HEK293 (cell line): ENCODE results near the gene GPR146.

Source experiments
- CTCF ChIA-PET: fragments of 350-600 bp; formaldehyde crosslinking; extraction: SDS; loops from one replicate; lab custom pipeline; 2021; ENCODE audit warnings: antibody characterized with exemption; lab: Yijun Ruan, JAX
- POLR2A ChIA-PET: fragments of 300-600 bp; formaldehyde crosslinking; extraction: SDS; loops from one replicate; lab custom pipeline; 2020; ENCODE audit warnings: antibody characterized with exemption, inconsistent platforms; lab: Yijun Ruan, JAX
- H3K27ac ChIP-seq: fragments of 200-500 bp; sonication (Bioruptor generic); 2 replicates; pipeline ENCODE4 v1.5.1; 2014; ENCODE audit warnings: low read depth, low read length, control low read depth, inconsistent platforms; ENCODE audit errors: extremely low read depth
- H3K36me3 ChIP-seq, 2 experiments: fragments of 200-500 bp in 1 of 2; sonication (Bioruptor generic) in 1 of 2; 1 replicate in 1 of 2; 2 replicates in 1 of 2; pipeline ENCODE4 v1.5.1; 2014 to 2017; ENCODE audit warnings: inconsistent platforms in 2 of 2, low read length in 2 of 2; ENCODE audit not compliant: control insufficient read depth in 2 of 2, insufficient read depth in 1 of 2
- H3K4me1 ChIP-seq: fragments of 200-500 bp; sonication (Bioruptor generic); 2 replicates; pipeline ENCODE4 v1.5.1; 2014; ENCODE audit warnings: mild to moderate bottlenecking, low read length, inconsistent platforms; ENCODE audit not compliant: control insufficient read depth, insufficient read depth
- H3K4me3 ChIP-seq: 2 replicates; pipeline ENCODE4 v1.5.1; 2011; ENCODE audit warnings: low read depth, mild to moderate bottlenecking, control low read depth, low read length, moderate library complexity
- H3K9me3 ChIP-seq: fragments of 200-500 bp; sonication (Bioruptor generic); 2 replicates; pipeline ENCODE4 v1.5.1; 2014; ENCODE audit warnings: low read depth, low read length, inconsistent platforms; ENCODE audit not compliant: control insufficient read depth, insufficient read depth
- BCL11B ChIP-seq: fragments of 450-650 bp; formaldehyde crosslinking; IDR thresholded peaks from 2 replicates; pipeline ENCODE4 v1.5.1; 2016; ENCODE audit warnings: low read depth, missing biosample characterization, missing genetic modification characterization
- HOXC10 ChIP-seq: sonication (generic); formaldehyde crosslinking; IDR thresholded peaks from 2 replicates; pipeline ENCODE4 v1.8.1; 2023; ENCODE audit warnings: mild to moderate bottlenecking, missing genetic modification reagents
- OSR2 ChIP-seq: fragments of 450-650 bp; formaldehyde crosslinking; IDR thresholded peaks from 2 replicates; pipeline ENCODE4 v1.5.1; 2016; ENCODE audit warnings: missing biosample characterization, missing genetic modification characterization
- SETDB1 ChIP-seq: IDR thresholded peaks from one replicate; pipeline ENCODE4 v1.6.1; 2017; ENCODE audit warnings: mild to moderate bottlenecking, low read length, moderate library complexity, mixed read lengths; ENCODE audit not compliant: insufficient read length
- SP3 ChIP-seq: fragments of 450-650 bp; formaldehyde crosslinking; IDR thresholded peaks from 2 replicates; pipeline ENCODE4 v1.5.1; 2016; ENCODE audit warnings: missing biosample characterization, missing genetic modification characterization
- ZBTB20 ChIP-seq: fragments of 450-650 bp; formaldehyde crosslinking; IDR thresholded peaks from 2 replicates; pipeline ENCODE4 v1.5.1; 2016; ENCODE audit warnings: missing biosample characterization, missing genetic modification characterization
- ZBTB8A ChIP-seq: fragments of 450-650 bp; formaldehyde crosslinking; IDR thresholded peaks from 2 replicates; pipeline ENCODE4 v1.5.1; 2016; ENCODE audit warnings: missing biosample characterization, missing genetic modification characterization
- ZFP37 ChIP-seq: fragments of 450-650 bp; formaldehyde crosslinking; IDR thresholded peaks from 2 replicates; pipeline ENCODE4 v1.5.1; 2016; ENCODE audit warnings: missing biosample characterization, missing genetic modification characterization
- ZIC2 ChIP-seq: fragments of 450-650 bp; formaldehyde crosslinking; IDR thresholded peaks from 2 replicates; pipeline ENCODE4 v1.5.1; 2016; ENCODE audit warnings: missing biosample characterization, missing genetic modification characterization
- ZNF169 ChIP-seq: fragments of 450-650 bp; formaldehyde crosslinking; IDR thresholded peaks from 2 replicates; pipeline ENCODE4 v1.5.1; 2016; ENCODE audit warnings: missing biosample characterization, missing genetic modification characterization
- ZNF239 ChIP-seq: fragments of 450-650 bp; formaldehyde crosslinking; IDR thresholded peaks from 2 replicates; pipeline ENCODE4 v1.5.1; 2016; ENCODE audit warnings: missing biosample characterization, missing genetic modification characterization
- ZNF521 ChIP-seq: fragments of 450-650 bp; formaldehyde crosslinking; IDR thresholded peaks from 2 replicates; pipeline ENCODE4 v1.5.1; 2017; ENCODE audit warnings: missing biosample characterization, mild to moderate bottlenecking, missing genetic modification characterization
- ZNF660 ChIP-seq: fragments of 450-650 bp; IDR thresholded peaks from 2 replicates; pipeline ENCODE4 v1.5.1; 2018; ENCODE audit warnings: missing biosample characterization, mild to moderate bottlenecking, missing genetic modification characterization
- ZNF768 ChIP-seq: fragments of 450-650 bp; formaldehyde crosslinking; IDR thresholded peaks from 2 replicates; pipeline ENCODE4 v1.5.1; 2018; ENCODE audit warnings: missing biosample characterization, mild to moderate bottlenecking, missing genetic modification characterization
- ZNF777 ChIP-seq: fragments of 450-650 bp; formaldehyde crosslinking; IDR thresholded peaks from 2 replicates; pipeline ENCODE4 v1.5.1; 2017; ENCODE audit warnings: missing biosample characterization, missing genetic modification characterization, borderline replicate concordance
- ZNF792 ChIP-seq: fragments of 450-650 bp; formaldehyde crosslinking; IDR thresholded peaks from 2 replicates; pipeline ENCODE4 v1.5.1; 2016; ENCODE audit warnings: missing biosample characterization, missing genetic modification characterization
- TF ChIP-seq, protein P1 (sequence below): fragments of 450-650 bp; IDR thresholded peaks from 2 replicates; pipeline ENCODE4 v1.5.1; 2018; ENCODE audit warnings: missing biosample characterization, missing genetic modification characterization
- TF ChIP-seq, protein P2 (sequence below): fragments of 450-650 bp; formaldehyde crosslinking; IDR thresholded peaks from 2 replicates; pipeline ENCODE4 v1.5.1; 2016; ENCODE audit warnings: missing biosample characterization, missing genetic modification characterization, borderline replicate concordance
- TF ChIP-seq, protein P3 (sequence below): fragments of 450-650 bp; formaldehyde crosslinking; IDR thresholded peaks from 2 replicates; pipeline ENCODE4 v1.5.1; 2016; ENCODE audit warnings: missing biosample characterization, missing genetic modification characterization
- TF ChIP-seq, protein P4 (sequence below): fragments of 450-650 bp; formaldehyde crosslinking; IDR thresholded peaks from 2 replicates; pipeline ENCODE4 v1.5.1; 2017; ENCODE audit warnings: missing biosample characterization, missing genetic modification characterization

Gene GPR146

DNA sequence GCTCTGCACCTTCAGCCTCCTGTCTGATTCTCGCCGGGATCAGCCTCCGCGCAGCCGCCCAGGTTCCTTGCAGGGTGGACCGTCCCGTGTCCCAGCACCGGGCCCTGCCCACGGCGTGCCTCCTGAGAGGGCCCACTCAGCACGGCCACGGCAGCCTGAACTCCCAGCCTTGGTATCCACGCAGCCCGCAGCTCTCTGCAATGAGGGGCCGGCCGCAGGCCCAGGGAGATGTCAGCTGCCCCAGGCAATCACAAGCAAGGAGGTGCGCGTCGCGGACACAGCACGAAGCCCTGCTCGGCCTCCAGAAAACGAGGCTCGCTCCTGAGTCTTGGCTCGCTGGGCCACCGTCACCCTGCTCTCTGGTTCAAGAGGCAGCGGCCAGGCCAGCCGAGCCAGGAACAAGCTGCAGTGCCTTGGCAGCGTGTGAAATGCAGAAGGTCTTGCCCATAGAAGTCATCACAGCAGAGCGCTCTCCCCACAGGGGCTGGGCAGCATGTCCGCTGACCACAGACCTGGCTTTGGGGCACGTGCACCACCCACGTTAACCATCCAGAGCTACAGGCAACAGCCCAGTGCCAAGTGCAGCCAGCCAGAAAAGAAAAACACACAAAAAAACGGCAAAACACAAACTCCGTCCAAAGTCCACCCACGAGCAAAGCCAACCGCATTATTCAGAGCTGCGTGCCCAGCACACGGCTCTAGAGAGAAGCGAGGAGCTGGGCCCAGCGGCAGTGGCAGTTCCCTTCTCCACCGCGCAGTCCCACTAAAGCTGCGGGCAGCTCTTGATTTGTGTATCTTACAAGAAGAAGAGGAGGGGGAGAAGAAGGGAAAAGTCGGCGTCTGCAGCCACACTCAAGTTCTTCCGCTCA is 57.5 kb downstream of the GPR146 start:
- Histone ChIP-seq H3K36me3 (peaks cover 0 to 5% of the 10 kb centered on the region in 2 experiments; a peak in 1 of 3 replicates), H3K27ac (no peak overlapping the region), H3K4me3 (no peak overlapping the region), H3K4me1 (no peaks in the 10 kb centered on the region; the same call in 1 of the 2 replicates), H3K9me3 (no peaks in the 10 kb centered on the region)
- CTCF ChIA-PET = interaction anchor here (0.9 to 1.6 kb wide), 3 partner anchors 16 to 74 kb away, joined by 3 to 8 read pairs (median 4); no protein-coding TSS in a partner anchor
- POLR2A ChIA-PET = no interaction called here
- TF ChIP-seq ZNF521 (tag by site-specific recombination) (no peak), SP3 (tag by site-specific recombination) (no peak), ZBTB8A (tag by site-specific recombination) (no peak)
- TF ChIP-seq, protein P1, sequence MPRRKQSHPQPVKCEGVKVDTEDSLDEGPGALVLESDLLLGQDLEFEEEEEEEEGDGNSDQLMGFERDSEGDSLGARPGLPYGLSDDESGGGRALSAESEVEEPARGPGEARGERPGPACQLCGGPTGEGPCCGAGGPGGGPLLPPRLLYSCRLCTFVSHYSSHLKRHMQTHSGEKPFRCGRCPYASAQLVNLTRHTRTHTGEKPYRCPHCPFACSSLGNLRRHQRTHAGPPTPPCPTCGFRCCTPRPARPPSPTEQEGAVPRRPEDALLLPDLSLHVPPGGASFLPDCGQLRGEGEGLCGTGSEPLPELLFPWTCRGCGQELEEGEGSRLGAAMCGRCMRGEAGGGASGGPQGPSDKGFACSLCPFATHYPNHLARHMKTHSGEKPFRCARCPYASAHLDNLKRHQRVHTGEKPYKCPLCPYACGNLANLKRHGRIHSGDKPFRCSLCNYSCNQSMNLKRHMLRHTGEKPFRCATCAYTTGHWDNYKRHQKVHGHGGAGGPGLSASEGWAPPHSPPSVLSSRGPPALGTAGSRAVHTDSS = no peak
- TF ChIP-seq, protein P2, sequence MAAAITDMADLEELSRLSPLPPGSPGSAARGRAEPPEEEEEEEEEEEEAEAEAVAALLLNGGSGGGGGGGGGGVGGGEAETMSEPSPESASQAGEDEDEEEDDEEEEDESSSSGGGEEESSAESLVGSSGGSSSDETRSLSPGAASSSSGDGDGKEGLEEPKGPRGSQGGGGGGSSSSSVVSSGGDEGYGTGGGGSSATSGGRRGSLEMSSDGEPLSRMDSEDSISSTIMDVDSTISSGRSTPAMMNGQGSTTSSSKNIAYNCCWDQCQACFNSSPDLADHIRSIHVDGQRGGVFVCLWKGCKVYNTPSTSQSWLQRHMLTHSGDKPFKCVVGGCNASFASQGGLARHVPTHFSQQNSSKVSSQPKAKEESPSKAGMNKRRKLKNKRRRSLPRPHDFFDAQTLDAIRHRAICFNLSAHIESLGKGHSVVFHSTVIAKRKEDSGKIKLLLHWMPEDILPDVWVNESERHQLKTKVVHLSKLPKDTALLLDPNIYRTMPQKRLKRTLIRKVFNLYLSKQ (tag by site-specific recombination) = no peak

DNA sequence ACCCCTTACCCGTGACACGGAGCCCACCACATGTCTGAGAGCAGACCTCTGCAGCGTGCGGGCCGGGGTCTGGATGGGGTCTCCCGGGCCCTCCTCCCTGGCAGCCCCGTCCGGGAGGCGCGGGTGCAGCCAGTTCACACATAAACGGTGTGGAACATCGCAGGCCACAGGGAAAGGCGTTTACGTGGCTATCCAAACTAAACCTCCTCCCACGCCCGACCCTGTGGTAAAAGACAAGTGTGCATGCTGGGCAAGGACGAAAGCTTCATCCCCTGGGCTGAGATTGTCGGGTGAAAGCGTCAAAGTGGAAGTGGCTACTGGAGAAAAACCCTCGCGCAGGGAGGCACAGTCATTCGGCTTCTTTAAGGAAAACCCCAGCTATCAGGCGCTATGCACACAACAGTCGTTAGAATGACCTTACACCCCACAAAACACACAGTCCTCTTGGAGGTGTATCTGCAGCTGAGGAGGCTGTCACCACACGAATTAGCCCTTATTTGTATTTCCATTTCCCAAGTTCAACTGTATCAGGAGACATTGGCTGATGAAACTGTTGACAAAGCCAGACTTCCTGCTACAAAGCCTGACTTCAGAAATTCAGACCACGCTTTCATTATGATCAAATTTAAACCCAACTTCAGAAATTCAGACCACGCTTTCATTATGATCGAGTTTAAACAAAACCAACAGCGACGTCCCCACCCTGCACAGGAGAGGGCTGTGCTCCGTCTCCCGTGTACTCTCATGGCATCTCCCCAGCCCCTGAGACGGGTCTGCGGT is 58.9 kb downstream of the GPR146 start:
- H3K4me1 ChIP-seq = no peaks in the 10 kb centered on the region; the same call in 1 of the 2 replicates
- ChIA-PET CTCF (interaction anchor here (0.7 to 1.1 kb wide), 3 partner anchors 69 to 110 kb away, joined by 3 to 4 read pairs (median 4); no protein-coding TSS in a partner anchor), POLR2A (no interaction called here)
- H3K4me3 ChIP-seq = no peak overlapping the region
- TF ChIP-seq ZNF239 (tag by site-specific recombination) (no peak), BCL11B (tag by site-specific recombination) (no peak), ZNF660 (tag by site-specific recombination) (no peak), SETDB1 (no peak), HOXC10 (CRISPR knock-in tag) (no peak)
- TF ChIP-seq, protein P3, sequence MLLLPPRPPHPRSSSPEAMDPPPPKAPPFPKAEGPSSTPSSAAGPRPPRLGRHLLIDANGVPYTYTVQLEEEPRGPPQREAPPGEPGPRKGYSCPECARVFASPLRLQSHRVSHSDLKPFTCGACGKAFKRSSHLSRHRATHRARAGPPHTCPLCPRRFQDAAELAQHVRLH (tag by site-specific recombination) = no peak
- TF ChIP-seq, protein P1 = no peak
- peaks cover 0 to 3% of the 10 kb centered on the region in 2 experiments; a peak in 1 of 3 replicates for H3K36me3 ChIP-seq
- H3K27ac ChIP-seq = no peak overlapping the region
- no peaks in the 10 kb centered on the region for H3K9me3 ChIP-seq

DNA sequence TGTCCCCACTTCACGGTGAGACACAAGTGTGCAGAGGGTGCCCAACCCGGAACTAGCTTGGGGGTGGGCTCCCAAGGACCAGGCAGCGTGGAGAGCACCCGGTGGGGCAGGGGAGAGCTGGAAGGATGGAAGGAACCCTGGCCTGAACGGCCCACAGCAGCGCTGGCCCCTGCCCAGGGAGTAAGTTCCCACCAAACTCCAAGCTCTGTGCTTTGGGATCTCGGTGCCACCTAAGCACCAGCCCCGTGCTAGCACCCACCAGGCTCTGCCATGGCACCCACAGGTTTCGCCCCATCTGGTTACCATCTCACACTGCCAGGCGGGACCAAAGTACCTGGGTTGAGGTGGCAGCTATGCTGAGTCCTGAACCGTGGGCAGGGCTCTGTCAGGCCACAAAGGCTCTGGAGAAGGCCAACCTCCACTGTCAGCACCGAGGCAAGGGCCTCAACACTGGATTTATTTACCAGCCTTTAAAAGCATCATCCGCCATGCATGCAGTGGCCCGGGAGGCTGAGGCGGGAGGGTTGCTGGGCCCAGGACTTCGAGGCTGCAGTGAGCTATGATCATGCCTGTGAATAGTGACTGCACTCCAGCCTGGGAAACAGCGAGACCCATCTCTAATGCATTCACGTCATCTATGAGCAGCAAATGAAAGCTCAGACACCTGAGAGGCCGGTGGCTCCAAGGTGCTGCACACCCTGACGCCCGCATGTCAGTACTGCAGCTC is 59.6 kb downstream of the GPR146 start:
- Histone ChIP-seq H3K4me1 (no peaks in the 10 kb centered on the region; the same call in 1 of the 2 replicates), H3K4me3 (no peak overlapping the region), H3K36me3 (no peaks in the 10 kb centered on the region), H3K27ac (no peak overlapping the region), H3K9me3 (no peaks in the 10 kb centered on the region)
- ChIA-PET CTCF (interaction anchor here (0.6 to 1.5 kb wide), 6 partner anchors 10 to 72 kb away, joined by 3 to 6 read pairs (median 4); no protein-coding TSS in a partner anchor), POLR2A (no interaction called here)
- TF ChIP-seq ZBTB20 (tag by site-specific recombination) (no peak), ZNF792 (no peak), ZNF777 (tag by site-specific recombination) (no peak), ZFP37 (no peak), OSR2 (tag by site-specific recombination) (no peak), ZIC2 (no peak), ZNF169 (tag by site-specific recombination) (no peak), ZNF768 (no peak)
- TF ChIP-seq, protein P4, sequence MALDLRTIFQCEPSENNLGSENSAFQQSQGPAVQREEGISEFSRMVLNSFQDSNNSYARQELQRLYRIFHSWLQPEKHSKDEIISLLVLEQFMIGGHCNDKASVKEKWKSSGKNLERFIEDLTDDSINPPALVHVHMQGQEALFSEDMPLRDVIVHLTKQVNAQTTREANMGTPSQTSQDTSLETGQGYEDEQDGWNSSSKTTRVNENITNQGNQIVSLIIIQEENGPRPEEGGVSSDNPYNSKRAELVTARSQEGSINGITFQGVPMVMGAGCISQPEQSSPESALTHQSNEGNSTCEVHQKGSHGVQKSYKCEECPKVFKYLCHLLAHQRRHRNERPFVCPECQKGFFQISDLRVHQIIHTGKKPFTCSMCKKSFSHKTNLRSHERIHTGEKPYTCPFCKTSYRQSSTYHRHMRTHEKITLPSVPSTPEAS (tag by site-specific recombination) = no peak
